Endothelial cell of umbilical vein (primary cell): ENCODE measurements around the gene THSD4. TPM values are rescaled to one million over a fixed set of nuclear protein-coding genes. Genes with fewer than 3 reads are reported as not detected.

Experiments used
- BruUV-seq: library from RNA; stranded (reverse); fragments of 400-500 nt; replicated peaks from 2 replicates; lab custom pipeline; 2021; lab: Mats Ljungman, UMichigan
- CTCF ChIA-PET: fragments of 300-600, 350-600 bp; sonication (Branson Sonifier 250); formaldehyde crosslinking; loops from one replicate; lab custom pipeline; 2021; ENCODE audit warnings: antibody characterized with exemption, inconsistent platforms; lab: Charles Lee
- POLR2A ChIA-PET: fragments of 300-600, 350-600 bp; sonication (Branson Sonifier 250); formaldehyde crosslinking; loops from one replicate; lab custom pipeline; 2021; ENCODE audit warnings: antibody characterized with exemption, inconsistent platforms; lab: Charles Lee
- DNase-seq: peaks from one replicate; pipeline ENCODE4 v3.0.0-alpha.2; 2011; ENCODE audit warnings: low read depth, low spot score
- FAIRE-seq: peaks from 2 replicates; lab custom pipeline; 2011; peaks lifted over from hg19 to GRCh38; lab: Jason Lieb, UNC
- H2AFZ ChIP-seq: 2 replicates; pipeline ENCODE4 v1.6.0; 2012; ENCODE audit warnings: low read depth, low read length, control low read depth, inconsistent platforms
- H3K27ac ChIP-seq: 2 replicates; pipeline ENCODE4 v1.5.1; 2011; ENCODE audit warnings: low read depth, mild to moderate bottlenecking, control low read depth, low read length, moderate library complexity; ENCODE audit not compliant: insufficient read depth
- H3K27me3 ChIP-seq, 2 experiments: 2 replicates each; pipeline versions ENCODE4 v1.6.0 to v1.6.1; 2011; ENCODE audit warnings: low read length in 2 of 2, mixed read lengths in 1 of 2; ENCODE audit not compliant: control insufficient read depth in 2 of 2, insufficient read depth in 2 of 2
- H3K36me3 ChIP-seq, 2 experiments: 2 replicates in 1 of 2; 3 replicates in 1 of 2; pipeline ENCODE4 v1.5.1; 2011; ENCODE audit warnings: low read length in 2 of 2, mild to moderate bottlenecking in 1 of 2, moderate library complexity in 1 of 2; ENCODE audit not compliant: control insufficient read depth in 2 of 2, insufficient read depth in 2 of 2; ENCODE audit errors: extremely low read depth in 1 of 2
- H3K4me1 ChIP-seq: 3 replicates; pipeline ENCODE4 v1.5.1; 2011; ENCODE audit warnings: mild to moderate bottlenecking, low read length; ENCODE audit not compliant: control insufficient read depth, insufficient read depth; ENCODE audit errors: extremely low read depth
- H3K4me2 ChIP-seq: 2 replicates; pipeline ENCODE4 v1.6.1; 2011; ENCODE audit warnings: low read length, control low read depth, mixed read lengths; ENCODE audit not compliant: insufficient read depth
- H3K4me3 ChIP-seq, 3 experiments: fragments of 200-600 bp in 1 of 3; sonication (generic), shearing (Covaris generic) in 1 of 3; replicated peaks in 1 of 3; 2 replicates each; pipeline ENCODE4 v1.5.1; 2011 to 2016; ENCODE audit warnings: control low read depth in 3 of 3, low read length in 3 of 3, mild to moderate bottlenecking in 2 of 3, inconsistent platforms in 1 of 3, low read depth in 1 of 3, moderate library complexity in 1 of 3; ENCODE audit not compliant: insufficient read depth in 1 of 3
- H3K79me2 ChIP-seq: 2 replicates; pipeline ENCODE4 v1.6.0; 2012; ENCODE audit warnings: low read length, inconsistent platforms; ENCODE audit not compliant: control insufficient read depth, insufficient read depth
- H3K9ac ChIP-seq: replicated peaks from 2 replicates; pipeline ENCODE3; 2011; ENCODE audit warnings: low read length, control low read depth; ENCODE audit not compliant: insufficient read depth; ENCODE audit errors: extremely low read depth
- H3K9me1 ChIP-seq: replicated peaks from 3 replicates; pipeline ENCODE4 v1.6.0; 2011; ENCODE audit warnings: mild to moderate bottlenecking, low read length; ENCODE audit not compliant: control insufficient read depth, insufficient read depth; ENCODE audit errors: extremely low read depth
- H3K9me3 ChIP-seq: replicated peaks from 2 replicates; pipeline ENCODE4 v1.5.1; 2012; ENCODE audit warnings: low read length, inconsistent platforms; ENCODE audit not compliant: control insufficient read depth, insufficient read depth
- H4K20me1 ChIP-seq: replicated peaks from 2 replicates; pipeline ENCODE3; 2011; ENCODE audit warnings: mild to moderate bottlenecking, low read length; ENCODE audit not compliant: control insufficient read depth, insufficient read depth; ENCODE audit errors: extremely low read depth
- CTCF ChIP-seq, 2 donors: IDR thresholded peaks; 1 replicate in 1 of 2; 2 replicates in 1 of 2; pipeline ENCODE4 v1.5.1; 2011; ENCODE audit warnings: low read length in 2 of 2, mild to moderate bottlenecking in 2 of 2, moderate library complexity in 2 of 2, control low read depth in 1 of 2, inconsistent platforms in 1 of 2, low read depth in 1 of 2; ENCODE audit not compliant: insufficient read depth in 1 of 2; ENCODE audit errors: extremely low read depth in 1 of 2
- EZH2 ChIP-seq: IDR thresholded peaks from 2 replicates; pipeline ENCODE4 v1.6.1; 2012; ENCODE audit warnings: borderline replicate concordance, low read depth, mild to moderate bottlenecking, moderate library complexity, low read length, inconsistent platforms; ENCODE audit not compliant: severe bottlenecking
- FOS ChIP-seq: IDR thresholded peaks from 2 replicates; pipeline ENCODE4 v1.6.1; 2011; ENCODE audit warnings: mild to moderate bottlenecking, low read length, moderate library complexity, borderline replicate concordance; ENCODE audit not compliant: insufficient read depth
- JUN ChIP-seq: IDR thresholded peaks from 2 replicates; pipeline ENCODE4 v1.6.1; 2011; ENCODE audit warnings: borderline replicate concordance, low read depth; ENCODE audit not compliant: insufficient read length, insufficient read depth
- POLR2A ChIP-seq: IDR thresholded peaks from 2 replicates; pipeline ENCODE4 v1.6.1; 2012; ENCODE audit warnings: low read depth, mild to moderate bottlenecking, control low read depth, low read length
- POLR2AphosphoS5 ChIP-seq: IDR thresholded peaks from 2 replicates; pipeline ENCODE4 v1.6.1; 2012; ENCODE audit warnings: low read depth, mild to moderate bottlenecking, control low read depth, low read length, moderate library complexity; ENCODE audit not compliant: insufficient read depth
- dilution Hi-C: fragments of 300-500 bp; cut with MboI; formaldehyde crosslinking; loops from one replicate; pipeline ENCODE4 v1.15.0; 2019; ENCODE audit warnings: low sequenced_read_pairs; ENCODE audit not compliant: extremely low pct_ligation_motif_present
- intact Hi-C: fragments of 100-400 bp; cut with micrococcal nuclease; formaldehyde crosslinking; loops from one replicate; pipeline ENCODE4 v1.10.0; 2022
- polyA plus RNA-seq, 4 experiments: library from polyadenylated mRNA; depleted of rRNA in 3 of 4; stranded (reverse) in 3 of 4; unstranded in 1 of 4; fragments of >200 nt; gene quantifications; 2 replicates each; pipeline versions ENCODE4 v1.2.1 to v1.2.3, GENCODE V29; 2011 to 2012; ENCODE audit warnings: missing spikeins in 1 of 4
- total RNA-seq: library from RNA; stranded (reverse); gene quantifications from 2 replicates; pipeline ENCODE4 v1.2.3, GENCODE V29; 2021
- TF ChIP-seq, protein P1 (sequence below): IDR thresholded peaks from 2 replicates; pipeline ENCODE4 v1.6.1; 2011; ENCODE audit not compliant: insufficient read depth, insufficient read length

Gene THSD4
- total and polyA plus RNA-seq, 2 donors (not counting 3 experiments of a cell fraction or from before 2014, with no cell fraction given) = 9.9 to 25.4 TPM

GRCh38 chr15:71352765-71353164 lies 237.5 kb downstream of the THSD4 start:
- Histone ChIP-seq H3K4me2 (no peak overlapping the region), H3K9me3 (no peaks in the 10 kb centered on the region), H3K79me2 (no peaks in the 10 kb centered on the region), H3K36me3 (no peaks in the 10 kb centered on the region), H4K20me1 (no peaks in the 10 kb centered on the region), H3K4me1 (no peaks in the 10 kb centered on the region), H2AFZ (no peak overlapping the region), H3K27me3 (no peaks in the 10 kb centered on the region), H3K9ac (no peak overlapping the region), H3K4me3 (no peak overlapping the region), H3K27ac (no peak overlapping the region), H3K9me1 (no peaks in the 10 kb centered on the region)
- intact Hi-C loops = no loop called here
- TF ChIP-seq, protein P1, sequence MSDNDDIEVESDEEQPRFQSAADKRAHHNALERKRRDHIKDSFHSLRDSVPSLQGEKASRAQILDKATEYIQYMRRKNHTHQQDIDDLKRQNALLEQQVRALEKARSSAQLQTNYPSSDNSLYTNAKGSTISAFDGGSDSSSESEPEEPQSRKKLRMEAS = no peak
- TF ChIP-seq EZH2 (no peak), POLR2AphosphoS5 (no peak), FOS (no peak), JUN (no peak), POLR2A (no peak), CTCF (IDR thresholded peaks at IDR 0.05; ENCODE audit: extremely low read depth in 1 of 2, insufficient read depth in 1 of 2, low read depth in 1 of 2, low read length in 2 of 2) (no peak)
- FAIRE-seq (no peak), DNase-seq (no peak)
- ChIA-PET CTCF (interaction anchor here (1.5 kb wide), 1 partner anchor 10 kb away, joined by 4 read pairs; no protein-coding TSS in a partner anchor), POLR2A (no interaction called here)
- dilution Hi-C loops = no loop called here
- no TSS peak for BruUV-seq
